Ascending aorta (tissue), 2 donors: ENCODE measurements around the gene CIRBP. TPM values are rescaled to one million over a fixed set of nuclear protein-coding genes. Genes with fewer than 3 reads are reported as not detected.
A peak's percentile ranks its signal among the peaks of the same experiment; 100 is the strongest.

ENCODE experiments used
- DNase-seq, 2 donors: peaks; one replicate each; pipeline ENCODE4 v3.0.0-alpha.2; 2019; ENCODE audit warnings: low spot score in 2 of 2
- H3K27ac ChIP-seq, 2 donors: fragments of 200-600 bp; sonication (generic); one replicate each; pipeline ENCODE4 v1.5.1; 2016 to 2017; ENCODE audit warnings: mild to moderate bottlenecking in 1 of 2
- H3K27me3 ChIP-seq: fragments of 200-600 bp; sonication (generic); one replicate; pipeline ENCODE4 v1.5.1; 2017
- H3K36me3 ChIP-seq, 2 donors: fragments of 200-600 bp; sonication (generic); one replicate each; pipeline ENCODE4 v1.5.1; 2016
- H3K4me1 ChIP-seq, 2 donors: fragments of 200-600 bp; sonication (generic); one replicate each; pipeline ENCODE4 v1.5.1; 2016 to 2017; ENCODE audit warnings: mild to moderate bottlenecking in 1 of 2
- H3K4me3 ChIP-seq, 2 donors: fragments of 200-600 bp; sonication (generic); one replicate each; pipeline ENCODE4 v1.5.1; 2016 to 2017; ENCODE audit warnings: mild to moderate bottlenecking in 1 of 2
- H3K9me3 ChIP-seq, 2 donors: fragments of 200-600 bp; sonication (generic); one replicate each; pipeline ENCODE4 v1.5.1; 2016
- intact Hi-C: fragments of 100-400 bp; cut with DNase I; formaldehyde crosslinking; loops from one replicate; pipeline ENCODE4 v1.15.1; 2023
- total RNA-seq: library from RNA; depleted of rRNA; stranded (reverse); fragments of >200 nt; gene quantifications from one replicate; pipeline ENCODE4 v1.1.0, GENCODE V29; 2016
- TF ChIP-seq, protein P1 (sequence below), 3 experiments: fragments of 200-600 bp in 2 of 3; fragments of 450-650 bp in 1 of 3; sonication (generic) in 2 of 3; IDR thresholded peaks; one replicate each; pipeline ENCODE4 v1.5.1; 2016 to 2019; ENCODE audit warnings: antibody characterized with exemption in 3 of 3, mild to moderate bottlenecking in 1 of 3, moderate library complexity in 1 of 3

CIRBP gene
- total RNA-seq, 1 donor from 2014 or later, result 442 TPM

DNA sequence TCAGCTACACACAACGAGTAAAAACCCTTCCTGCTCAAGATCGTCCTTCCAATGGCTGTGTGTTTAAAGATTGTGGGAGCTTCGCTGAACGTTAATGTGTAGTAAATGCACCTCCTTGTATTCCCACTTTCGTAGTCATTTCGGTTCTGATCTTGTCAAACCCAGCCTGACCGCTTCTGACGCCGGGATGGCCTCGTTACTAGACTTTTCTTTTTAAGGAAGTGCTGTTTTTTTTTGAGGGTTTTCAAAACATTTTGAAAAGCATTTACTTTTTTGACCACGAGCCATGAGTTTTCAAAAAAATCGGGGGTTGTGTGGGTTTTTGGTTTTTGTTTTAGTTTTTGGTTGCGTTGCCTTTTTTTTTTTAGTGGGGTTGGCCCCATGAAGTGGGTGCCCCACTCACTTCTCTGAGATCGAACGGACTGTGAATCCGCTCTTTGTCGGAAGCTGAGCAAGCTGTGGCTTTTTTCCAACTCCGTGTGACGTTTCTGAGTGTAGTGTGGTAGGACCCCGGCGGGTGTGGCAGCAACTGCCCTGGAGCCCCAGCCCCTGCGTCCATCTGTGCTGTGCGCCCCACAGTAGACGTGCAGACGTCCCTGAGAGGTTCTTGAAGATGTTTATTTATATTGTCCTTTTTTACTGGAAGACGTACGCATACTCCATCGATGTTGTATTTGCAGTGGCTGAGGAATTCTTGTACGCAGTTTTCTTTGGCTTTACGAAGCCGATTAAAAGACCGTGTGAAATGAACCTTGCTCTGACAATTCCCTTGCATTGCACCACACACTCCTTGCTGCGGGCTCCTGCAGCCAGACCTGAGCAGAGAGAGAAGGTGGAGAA is 3.5 kb downstream of the CIRBP start:
- intact Hi-C loops, result no loop called here
- Histone ChIP-seq H3K27ac (peak overlapping the region; percentile 6 to 95), H3K4me3 (peak overlapping the region in 1 of 2 donors; percentile 71), H3K36me3 (peaks cover 43 to 50% of the 10 kb centered on the region in 2 donors), H3K4me1 (peaks cover 38 to 67% of the 10 kb centered on the region in 2 donors), H3K27me3 (no peaks in the 10 kb centered on the region), H3K9me3 (no peaks in the 10 kb centered on the region)
- TF ChIP-seq, protein P1, sequence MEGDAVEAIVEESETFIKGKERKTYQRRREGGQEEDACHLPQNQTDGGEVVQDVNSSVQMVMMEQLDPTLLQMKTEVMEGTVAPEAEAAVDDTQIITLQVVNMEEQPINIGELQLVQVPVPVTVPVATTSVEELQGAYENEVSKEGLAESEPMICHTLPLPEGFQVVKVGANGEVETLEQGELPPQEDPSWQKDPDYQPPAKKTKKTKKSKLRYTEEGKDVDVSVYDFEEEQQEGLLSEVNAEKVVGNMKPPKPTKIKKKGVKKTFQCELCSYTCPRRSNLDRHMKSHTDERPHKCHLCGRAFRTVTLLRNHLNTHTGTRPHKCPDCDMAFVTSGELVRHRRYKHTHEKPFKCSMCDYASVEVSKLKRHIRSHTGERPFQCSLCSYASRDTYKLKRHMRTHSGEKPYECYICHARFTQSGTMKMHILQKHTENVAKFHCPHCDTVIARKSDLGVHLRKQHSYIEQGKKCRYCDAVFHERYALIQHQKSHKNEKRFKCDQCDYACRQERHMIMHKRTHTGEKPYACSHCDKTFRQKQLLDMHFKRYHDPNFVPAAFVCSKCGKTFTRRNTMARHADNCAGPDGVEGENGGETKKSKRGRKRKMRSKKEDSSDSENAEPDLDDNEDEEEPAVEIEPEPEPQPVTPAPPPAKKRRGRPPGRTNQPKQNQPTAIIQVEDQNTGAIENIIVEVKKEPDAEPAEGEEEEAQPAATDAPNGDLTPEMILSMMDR (IDR thresholded peaks at IDR 0.05), result no peak
- no peak for DNase-seq

DNA sequence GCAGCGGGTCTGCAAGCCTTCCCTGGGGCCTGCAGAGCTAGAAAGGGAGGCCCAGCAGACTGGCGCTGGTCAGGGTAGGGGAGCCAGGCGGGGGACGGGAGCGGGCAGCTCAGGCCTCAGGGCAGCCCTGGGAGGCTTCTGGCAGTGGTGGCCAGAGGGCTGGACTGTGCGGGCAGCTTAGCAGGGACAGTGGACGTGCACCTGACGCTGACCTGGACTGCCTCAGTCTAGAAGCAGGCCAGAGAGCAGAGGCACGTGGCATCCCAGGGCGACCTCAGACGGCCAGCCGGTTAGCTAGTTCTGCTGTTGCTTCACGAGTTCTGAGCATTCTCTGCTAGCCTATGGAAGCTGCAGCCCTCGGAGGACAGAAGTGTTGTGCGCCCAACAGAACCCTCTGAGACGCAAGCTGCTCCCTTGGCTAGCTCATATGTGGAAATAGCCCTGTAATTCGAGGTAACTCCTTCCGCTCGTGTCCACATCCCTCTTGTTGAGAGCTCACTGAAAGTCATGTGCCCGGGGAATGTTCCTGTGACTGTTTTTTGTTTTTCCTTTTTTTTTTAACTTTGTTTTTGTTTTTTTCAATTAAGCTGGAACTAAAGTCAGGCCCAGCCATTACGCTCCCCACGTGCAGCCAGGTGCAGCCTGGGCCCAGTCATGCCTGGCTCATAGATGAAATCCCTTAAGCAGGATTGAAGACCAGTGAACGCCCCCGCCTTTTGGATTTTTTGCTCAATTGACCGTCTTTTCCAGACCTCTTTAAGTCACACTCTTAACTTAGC is 4.3 kb downstream of the CIRBP start:
- Histone ChIP-seq H3K27me3 (no peaks in the 10 kb centered on the region), H3K4me3 (no peak overlapping the region), H3K27ac (peak overlapping the region in 1 of 2 donors; percentile 99), H3K36me3 (peaks cover 43 to 52% of the 10 kb centered on the region in 2 donors), H3K9me3 (no peaks in the 10 kb centered on the region), H3K4me1 (peaks cover 35 to 59% of the 10 kb centered on the region in 2 donors)
- TF ChIP-seq, protein P1 (IDR thresholded peaks at IDR 0.05), result no peak
- no peak for DNase-seq
- intact Hi-C loops, result no loop called here

DNA sequence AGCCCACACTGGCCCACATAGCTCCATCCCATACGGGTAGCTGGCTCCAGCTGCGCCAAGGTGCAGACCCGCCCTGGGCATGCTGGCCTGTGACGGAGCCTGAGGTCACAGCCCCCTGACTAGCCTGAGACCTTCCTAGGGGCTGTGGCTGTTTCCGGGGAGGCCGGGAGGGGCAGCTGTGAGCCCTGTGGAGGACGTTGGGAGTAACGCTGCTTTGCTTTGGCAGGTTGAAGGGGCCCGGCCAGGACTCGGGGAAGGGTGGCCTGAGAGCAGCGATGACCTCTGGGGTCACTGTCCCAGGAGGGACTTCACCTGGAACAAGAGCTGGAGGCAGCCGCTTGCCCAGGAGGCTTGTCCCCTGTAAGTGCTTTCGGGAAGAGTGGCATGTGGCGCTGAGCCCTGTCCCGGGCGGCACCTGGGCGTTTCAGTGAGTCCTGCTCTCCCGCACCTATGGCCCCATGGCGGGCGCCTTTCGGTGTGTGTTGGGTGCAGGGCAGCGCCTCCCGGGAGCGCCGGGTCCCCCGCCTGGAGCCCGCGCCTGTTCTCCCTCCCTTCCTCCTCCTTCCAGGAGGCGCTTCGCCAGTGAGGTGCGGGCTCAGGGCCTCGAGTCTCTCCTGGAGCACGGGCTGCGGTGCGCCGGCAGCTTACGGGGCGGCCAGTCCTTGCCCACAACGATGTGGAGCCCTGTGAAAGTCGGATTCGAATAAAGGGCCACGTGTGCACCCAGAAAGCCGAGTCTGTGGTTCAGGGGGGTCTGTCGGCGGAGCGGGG is 5.1 kb downstream of the CIRBP start:
- TF ChIP-seq, protein P1 (IDR thresholded peaks at IDR 0.05), result no peak
- Histone ChIP-seq H3K4me3 (peak overlapping the region; percentile 79 to 86), H3K27me3 (no peaks in the 10 kb centered on the region), H3K27ac (peak overlapping the region; percentile 94 to 99), H3K4me1 (peaks cover 33 to 55% of the 10 kb centered on the region in 2 donors), H3K9me3 (no peaks in the 10 kb centered on the region), H3K36me3 (peaks cover 49 to 57% of the 10 kb centered on the region in 2 donors)
- no peak for DNase-seq
- intact Hi-C loops, result no loop called here

DNA sequence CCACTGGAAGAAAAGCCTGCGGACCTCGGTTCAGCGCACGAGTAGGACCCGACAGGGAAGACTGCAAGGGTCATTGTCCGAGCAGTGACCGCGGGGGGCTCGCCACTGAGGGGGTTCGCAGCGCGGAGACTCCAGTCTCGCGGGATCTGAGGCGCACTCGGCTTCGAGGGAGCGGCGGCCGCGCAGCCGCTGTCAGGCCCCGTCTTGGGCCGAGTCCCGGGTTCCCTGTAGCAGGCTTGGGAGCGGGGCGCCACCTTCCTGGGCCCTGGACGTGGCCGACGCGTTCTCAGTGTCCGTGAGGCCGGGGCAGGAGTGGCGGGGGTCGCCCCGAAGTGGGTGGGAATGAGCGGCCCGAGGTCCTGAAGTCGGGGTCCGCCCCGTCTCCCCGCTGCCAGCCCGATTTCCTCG is 5.7 kb downstream of the CIRBP start:
- Histone ChIP-seq H3K27me3 (no peaks in the 10 kb centered on the region), H3K9me3 (no peaks in the 10 kb centered on the region), H3K27ac (peak overlapping the region; percentile 94 to 99), H3K4me1 (peaks cover 33 to 55% of the 10 kb centered on the region in 2 donors), H3K4me3 (peak overlapping the region; percentile 79 to 86), H3K36me3 (peaks cover 49 to 59% of the 10 kb centered on the region in 2 donors)
- intact Hi-C loops, result loop anchor here (5.0 kb wide), 1 partner anchor 217 kb away; the partner anchor contains the start of genes PCSK4 and REEP6
- DNase-seq, result no peak
- TF ChIP-seq, protein P1 (IDR thresholded peaks at IDR 0.05), result no peak
